NCI-H748 treated with DMSO at 0.1 percent for 48 hours (cell line): ENCODE data around the gene SEC11C.

Experiments
- DNase-seq: peaks from one replicate; lab custom pipeline; 2025; lab: John Stamatoyannopoulos, UW

The SEC11C gene

DNA sequence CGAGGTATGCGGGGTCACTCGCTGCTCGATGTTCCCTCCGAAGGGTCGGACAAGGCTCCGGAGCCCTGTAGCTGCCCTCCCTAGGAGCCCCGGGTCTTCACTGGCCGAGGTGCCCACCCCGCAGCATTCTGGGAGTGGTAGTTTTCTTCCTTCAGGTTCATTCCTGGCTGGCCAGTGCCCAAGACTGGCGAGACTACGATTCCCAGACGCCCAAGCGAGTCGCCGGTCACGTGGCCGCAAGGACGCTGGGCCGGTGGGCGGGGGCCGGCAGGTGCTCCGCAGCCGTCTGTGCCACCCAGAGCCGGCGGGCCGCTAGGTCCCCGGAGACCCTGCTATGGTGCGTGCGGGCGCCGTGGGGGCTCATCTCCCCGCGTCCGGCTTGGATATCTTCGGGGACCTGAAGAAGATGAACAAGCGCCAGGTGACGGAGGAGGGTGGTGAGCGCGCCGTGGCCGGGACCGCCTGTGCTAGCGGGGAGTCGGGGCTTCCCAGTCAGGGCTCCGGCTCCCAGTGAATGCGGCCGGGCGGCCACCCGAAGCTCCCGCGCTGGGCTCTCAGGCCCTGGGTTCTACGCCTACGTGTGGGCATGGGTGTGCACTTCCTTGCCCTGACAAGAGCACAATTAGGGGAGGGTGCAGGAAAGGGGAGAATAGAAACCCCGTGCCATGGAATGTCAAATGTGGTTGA is at the start of gene SEC11C:
TSS of gene SEC11C (plus strand) at position 270 of the 687 bp plus-strand sequence. CDS start at position 335, 65 bp downstream.
- DNase-seq = peak; percentile 98

DNA sequence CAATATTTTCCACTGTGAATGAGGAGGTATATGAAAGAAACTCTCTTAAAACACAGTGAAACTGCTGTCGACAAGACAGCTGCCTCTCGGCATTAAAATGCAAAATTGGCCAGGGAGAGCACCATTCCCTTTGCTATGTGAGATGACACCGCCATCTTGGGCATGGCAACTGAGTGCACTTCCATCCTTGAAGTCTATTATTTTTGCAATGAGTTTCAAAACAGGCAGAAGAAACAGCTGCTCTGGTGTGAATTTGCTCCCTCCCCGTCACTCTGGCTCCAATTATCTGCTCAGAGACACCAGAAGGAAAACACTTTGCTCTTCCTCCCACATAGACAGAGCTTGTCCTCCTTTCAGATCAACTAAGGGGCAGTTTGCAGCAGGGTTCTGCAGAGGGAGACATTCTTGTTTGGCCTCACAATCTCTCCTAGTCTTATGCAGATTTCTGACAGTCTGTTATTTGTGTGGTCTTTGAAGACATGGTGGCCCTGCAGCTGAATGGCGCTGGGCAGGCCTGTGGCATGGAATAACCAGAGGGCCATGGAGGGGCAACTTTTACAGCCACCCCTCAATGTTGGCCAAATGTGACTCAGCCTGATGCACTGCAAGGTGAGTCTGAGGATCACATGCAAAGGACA is 48.6 kb upstream of the SEC11C start:
- no peak for DNase-seq

DNA sequence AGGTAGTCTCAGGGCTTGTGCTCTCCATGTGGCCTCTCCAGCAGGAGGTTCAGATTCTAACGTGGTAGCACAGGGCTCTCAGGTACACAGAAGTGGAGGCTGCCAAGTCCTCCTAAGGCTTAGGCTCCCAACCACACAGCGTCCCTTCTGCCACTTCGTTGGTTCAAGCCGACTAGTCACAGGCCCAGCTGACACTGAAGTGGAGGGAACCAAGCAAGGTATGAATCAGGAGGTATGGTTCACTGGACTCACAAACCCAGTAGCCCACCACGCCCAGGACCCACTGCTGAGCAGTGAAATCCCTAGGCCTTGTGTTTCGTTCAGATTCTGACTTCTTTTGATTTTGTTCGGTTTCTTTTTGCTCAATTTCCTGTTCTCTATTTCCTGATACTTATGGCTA is 46.0 kb upstream of the SEC11C start:
- no peak for DNase-seq

DNA sequence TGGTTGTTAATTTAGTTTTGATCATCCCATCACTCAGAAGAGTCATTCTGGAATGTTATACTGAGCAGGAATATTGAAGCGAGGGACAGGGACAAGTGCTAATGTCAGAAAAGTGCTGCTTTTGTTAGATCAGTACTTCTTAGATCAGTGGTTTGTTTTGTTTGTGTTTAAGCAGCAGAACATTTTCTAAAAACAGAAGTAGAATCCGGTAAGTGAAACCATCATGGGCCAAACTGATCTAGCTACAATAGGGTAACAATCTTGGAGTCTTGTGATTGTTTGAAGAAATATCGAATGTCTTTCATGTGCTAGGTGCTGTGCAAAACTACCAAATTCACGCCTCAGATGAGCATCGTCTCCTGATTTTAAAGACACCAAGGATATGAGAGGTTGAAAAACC is 45.1 kb upstream of the SEC11C start:
- no peak for DNase-seq

DNA sequence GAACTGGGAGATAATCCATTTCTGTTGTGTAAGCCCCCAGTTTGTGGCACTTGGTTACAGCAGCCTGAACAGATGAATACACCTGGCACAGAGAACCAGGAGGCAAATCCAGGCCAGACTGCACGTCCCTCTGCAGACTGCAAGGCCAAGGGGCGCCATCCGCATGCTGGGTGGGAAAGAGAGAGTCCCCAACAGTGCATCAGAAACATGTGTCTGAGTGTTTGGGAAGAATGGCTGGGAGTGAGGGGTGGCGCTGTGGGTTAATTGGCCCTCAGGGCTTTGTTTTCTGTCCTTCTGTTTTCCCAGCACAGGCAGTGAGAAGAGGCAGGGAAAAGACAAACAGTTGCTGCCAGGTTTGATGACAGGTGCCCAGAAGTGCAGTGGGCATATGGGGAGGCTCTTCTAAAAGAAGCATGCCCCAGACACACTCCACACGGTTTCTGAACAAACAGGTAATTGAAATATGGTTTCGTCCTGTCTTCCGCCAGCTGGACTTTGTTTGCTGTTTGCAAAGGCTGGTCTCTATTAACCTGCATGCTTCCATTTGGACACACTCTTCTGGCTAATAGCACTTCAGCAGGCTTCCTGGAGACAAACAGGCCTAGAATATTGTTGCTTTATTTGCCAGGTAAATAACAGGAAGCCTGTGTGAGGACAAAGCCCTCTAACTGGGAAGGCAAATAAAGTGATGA is 43.4 kb upstream of the SEC11C start:
- DNase-seq = peak; percentile 99

DNA sequence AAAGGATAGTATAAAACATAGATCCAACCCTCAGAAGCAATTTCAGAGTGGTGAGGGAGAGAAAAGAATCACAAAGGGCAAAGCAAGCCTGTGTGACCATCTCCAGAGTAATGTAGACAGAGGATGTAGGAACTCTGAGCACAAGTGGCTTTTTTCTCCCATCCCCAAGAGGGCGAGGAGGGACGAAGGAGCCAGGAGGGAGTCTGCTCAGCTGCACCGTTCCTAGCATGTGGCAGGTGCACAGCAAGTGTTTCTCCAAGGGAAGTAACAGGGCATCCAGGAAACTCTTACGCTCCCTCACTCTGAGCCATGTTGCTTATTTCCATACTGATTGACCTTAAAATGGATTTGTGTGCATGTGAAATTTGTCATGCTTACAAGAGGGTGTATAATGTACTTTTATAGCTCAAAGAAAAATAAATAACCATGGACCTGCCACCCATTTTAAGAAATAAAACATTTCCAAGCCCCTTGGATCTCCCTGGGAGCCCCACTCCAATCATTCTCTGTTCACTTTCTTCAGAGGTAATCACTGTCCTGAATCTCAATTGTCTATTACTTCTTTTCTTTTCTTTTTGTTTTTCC is 37.8 kb upstream of the SEC11C start:
- DNase-seq = no peak

DNA sequence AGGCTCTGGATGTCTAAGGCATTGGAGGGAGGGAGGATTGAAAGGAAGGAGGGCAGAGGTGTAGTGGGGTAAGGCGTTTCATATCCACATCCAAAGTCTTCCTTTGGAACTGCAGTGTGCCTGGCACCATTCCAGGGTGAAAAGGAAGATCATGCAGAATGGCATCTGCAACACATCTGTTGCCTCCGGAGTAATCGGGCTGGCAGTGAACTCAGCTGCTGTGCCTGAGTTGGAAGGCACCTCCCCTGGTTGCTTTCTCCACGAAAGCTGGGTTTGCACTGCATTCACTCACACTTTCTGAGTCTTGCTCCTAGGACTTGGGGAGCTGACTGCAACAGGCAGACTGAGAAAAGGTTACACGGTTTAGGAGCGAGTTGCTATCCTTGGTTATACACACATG is 30.3 kb upstream of the SEC11C start:
- no peak for DNase-seq

DNA sequence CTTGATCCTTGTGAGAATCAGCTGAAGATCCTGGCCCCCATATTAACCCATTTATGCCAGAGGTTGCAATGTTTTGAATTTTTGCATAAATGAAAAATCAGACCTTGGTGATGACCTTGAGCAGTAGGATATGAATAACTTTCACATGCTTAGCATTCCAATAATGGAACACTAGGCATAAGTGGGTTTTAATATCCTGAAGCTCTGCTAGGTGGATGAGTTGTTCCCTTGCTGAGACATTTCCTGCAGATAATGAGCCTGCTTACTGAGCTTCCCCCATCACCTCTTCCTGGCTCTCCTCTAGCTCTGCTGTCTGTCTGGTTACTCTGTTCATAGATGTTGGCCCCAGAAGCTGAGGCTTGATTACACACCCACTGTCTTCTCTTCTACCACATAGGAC is 25.5 kb upstream of the SEC11C start:
- DNase-seq = no peak

DNA sequence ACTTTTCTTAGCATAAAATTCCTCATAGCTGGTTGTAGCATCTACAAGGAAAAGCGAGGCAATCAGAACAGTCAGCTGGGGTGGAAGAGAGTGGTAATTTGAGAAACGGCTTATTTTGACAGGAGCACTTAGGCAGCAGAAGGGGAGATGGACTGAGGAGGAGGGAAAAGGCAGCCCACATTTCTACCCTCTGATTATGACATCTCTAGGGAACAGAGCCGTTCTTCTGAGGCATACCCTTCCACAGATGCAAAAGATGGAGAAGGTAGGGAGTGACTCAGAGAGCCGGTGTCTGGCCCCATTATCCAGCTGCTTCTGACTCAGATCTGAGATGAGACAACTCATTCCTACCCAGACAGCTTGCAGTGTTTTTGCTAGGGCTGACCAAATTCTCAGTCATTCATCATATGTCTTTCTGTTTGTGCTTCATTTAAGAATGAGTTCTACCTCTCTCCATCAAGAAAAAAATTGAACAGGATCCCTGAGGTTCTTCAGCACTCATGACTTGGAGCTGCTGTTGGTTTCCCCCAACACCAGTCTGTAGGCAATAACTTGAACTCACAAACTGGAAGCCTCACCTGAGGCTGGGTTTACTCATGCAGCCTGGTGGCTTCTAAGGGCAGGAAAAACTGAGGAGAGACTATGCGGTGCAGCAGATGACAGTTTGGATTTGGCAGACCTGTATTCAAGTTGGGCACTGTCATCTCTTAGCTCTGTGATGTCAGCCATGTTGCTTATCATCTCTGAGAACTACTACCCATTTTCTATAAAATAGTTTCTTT is 15.9 kb upstream of the SEC11C start:
- no peak for DNase-seq

DNA sequence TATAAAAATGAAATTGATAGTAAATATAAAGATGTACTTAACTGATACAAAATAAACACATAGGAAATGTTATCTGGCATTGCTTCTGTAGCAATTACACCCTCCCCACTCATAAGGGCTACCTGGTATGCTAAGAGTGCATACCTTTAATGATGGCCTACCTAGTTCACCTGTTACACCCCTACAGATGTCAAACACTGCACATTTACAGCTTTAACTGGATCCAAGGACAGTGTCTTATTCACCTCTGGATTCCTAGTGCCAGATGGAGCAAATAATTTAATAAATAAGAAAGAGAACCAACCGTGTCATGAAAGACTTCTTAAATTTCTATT is 15.3 kb upstream of the SEC11C start:
- DNase-seq = no peak

DNA sequence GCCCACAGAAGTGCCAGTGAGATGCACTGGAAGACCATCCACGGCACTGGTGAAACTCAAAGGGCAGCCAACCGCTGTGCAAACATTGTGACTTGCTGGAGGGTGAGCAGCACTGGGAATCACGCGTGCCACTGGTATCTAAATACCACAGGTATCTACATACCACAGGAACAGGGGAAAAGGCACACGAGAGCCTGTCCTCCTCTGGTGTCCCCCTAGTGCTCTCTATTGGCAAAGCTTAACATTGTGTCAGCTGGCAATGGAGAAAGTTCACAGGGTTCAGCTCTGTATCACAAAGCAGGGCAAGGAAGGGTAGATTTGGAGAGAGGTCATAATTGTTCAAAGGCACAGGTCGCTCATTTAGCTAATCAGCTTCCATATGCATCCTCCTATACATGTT is 12.6 kb upstream of the SEC11C start:
- no peak for DNase-seq

DNA sequence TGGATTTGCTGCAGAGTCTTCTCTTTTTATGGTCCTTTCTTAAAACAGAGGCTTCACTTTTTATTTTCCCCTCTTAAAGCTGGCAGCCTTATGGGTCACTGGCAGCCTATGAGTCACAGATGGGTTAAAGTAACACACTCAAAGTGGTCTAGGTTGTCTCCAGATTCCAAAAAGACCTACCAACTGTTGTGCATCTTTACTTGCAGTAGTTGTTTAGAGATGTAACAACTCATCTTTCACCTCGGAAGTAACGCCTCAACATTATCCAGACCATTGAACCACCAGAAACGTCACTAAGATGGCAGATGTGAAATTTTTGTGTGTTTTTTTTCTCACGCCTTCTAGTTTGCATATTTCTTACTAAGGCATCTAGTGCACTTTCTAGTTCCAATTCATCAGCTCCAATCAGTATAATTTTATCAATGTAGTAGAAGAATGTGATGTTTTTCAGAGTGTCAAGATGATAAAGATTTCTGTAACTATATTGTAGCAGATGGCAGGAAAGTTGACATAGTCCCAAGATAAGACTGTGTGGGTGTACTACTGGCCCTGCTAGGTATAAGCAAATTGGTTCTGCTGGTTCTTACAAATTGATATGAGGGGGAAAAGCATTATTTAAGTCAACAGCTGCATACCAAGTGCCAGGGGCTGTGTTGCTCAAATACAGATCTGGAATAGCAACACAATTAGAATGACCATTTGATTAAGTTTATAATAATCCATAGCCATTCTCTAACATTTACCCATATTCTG is 9.6 kb upstream of the SEC11C start:
- DNase-seq = no peak

DNA sequence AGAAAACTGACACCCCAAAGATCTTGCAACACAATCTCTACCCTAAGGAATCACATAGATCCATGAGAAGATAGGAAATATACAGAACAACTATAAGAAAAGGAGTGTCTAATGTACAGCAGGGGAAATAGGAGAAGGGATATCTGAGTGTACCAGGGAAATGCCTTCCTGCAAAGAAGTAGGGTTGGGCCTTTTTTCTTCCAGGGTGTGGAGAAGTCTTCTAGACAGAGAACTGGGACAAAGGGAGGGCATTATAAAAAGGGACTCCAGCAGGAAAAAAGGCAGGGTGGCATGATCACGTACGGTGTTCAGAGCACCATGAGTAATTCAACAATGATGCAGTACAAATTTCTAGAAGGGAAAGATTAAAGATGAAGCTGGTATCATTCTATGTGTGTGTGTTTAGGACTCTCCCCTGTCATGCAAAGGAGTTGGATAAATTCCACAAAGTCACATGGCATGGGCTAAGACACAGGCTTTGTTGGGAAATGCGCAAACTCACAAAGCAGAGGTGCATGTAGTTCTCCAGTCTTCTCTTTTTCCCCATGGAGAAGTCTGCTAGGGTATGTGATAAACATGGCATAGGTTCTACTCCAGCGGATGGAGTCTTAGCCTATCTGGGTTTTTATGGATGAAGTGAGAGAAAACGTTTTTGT is 6.7 kb upstream of the SEC11C start:
- DNase-seq = no peak

DNA sequence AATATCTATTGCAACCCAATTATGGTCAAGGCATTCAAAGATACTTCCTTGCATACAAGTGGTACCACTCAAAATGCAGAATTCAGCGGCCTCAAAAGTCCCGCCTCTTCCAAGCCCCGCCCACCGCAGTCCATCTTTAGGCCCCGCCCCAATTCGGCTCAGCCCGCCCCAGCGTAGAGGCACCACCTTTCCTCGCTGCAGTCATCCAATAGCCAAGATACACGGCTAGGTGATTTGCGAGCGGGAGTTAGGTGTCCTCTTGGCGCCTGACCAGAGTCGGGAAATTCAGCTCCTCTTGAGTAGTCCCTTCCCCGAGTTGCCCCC is 431 bp upstream of the SEC11C start:
- DNase-seq = peak; percentile 98

DNA sequence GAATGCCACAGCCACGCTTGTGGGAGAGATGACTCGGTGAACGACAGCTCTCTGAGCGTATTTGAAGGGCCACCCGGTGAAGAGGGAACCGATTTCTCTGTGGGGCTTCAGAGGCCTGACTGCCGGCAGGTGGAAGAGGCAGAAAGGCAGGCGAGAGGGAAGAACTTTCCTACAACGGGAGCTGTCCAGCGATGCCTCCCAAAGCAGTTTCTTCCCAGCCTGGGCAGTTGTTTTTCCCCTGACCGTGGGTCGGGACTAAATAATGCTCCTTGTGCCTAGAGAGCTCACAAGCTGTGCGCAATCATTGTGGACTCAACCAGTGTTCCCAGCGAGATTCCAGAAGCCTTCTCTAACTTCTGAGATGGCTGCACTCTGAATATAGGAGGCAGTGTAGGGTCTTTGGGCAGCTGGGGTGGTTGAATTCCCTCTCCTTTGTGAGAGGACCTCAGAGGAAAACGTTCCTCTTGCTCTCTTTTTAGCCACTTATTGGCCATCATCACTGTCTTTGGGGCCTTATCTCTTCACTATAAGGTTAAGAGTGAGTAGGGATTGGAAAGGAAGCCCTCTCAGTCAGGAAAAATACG is 710 bp downstream of the SEC11C start:
- peak; percentile 49 for DNase-seq

DNA sequence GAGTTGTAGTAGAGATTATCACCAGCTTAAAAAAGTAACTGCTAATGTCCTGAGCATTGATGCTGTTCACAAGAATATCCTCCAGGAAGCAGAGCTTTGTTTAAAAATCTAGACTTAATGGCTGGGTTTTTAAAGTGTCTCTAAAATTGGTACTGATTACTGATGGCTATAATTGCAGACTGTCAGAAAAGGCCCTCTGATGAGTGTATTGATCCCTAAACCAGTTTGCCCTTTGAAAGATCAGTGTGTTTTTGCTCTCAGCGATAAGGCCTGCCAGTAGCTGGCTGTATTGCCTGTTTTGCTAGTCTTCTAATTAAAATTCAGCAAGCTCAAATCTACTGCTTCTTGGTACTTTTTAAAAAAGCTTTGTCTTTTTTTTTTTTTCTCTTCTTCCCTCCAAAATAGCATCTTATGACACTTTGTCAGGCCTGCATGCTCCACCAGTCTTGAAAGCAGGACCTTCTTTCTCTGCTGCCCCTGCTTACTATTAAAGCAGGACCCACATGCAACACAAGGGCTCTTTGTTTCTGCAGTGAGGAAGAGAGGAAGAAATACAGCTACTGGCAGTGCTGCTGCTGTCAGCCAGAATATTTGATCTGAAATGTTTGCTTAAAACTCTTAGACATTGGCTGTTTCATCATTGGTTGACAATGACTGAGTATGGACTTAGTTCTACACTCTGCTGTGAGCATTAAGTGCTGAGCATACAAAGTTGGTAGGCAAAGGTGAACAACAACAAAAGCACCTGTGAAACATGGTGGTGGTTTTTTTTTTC is 1.8 kb downstream of the SEC11C start:
- DNase-seq = peak; percentile 90

DNA sequence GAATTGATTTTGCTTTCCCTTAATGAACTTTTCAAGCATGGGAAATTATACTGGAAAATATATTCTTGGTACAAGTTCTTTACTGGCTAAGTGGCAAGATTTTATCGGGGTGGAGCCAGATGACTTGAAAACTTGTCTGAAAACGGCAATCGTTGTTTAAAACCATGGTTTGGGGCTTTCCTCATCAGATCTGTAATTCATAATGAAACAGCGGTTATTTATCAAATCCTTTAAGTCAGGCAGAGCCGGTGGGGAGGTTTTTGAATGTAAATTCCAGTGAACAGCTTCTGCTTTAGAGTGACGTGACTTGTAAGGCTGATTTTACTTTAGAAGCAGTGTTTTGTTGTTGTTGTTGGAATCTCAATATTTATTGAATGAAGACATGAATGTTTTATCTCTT is 2.6 kb downstream of the SEC11C start:
- no peak for DNase-seq

DNA sequence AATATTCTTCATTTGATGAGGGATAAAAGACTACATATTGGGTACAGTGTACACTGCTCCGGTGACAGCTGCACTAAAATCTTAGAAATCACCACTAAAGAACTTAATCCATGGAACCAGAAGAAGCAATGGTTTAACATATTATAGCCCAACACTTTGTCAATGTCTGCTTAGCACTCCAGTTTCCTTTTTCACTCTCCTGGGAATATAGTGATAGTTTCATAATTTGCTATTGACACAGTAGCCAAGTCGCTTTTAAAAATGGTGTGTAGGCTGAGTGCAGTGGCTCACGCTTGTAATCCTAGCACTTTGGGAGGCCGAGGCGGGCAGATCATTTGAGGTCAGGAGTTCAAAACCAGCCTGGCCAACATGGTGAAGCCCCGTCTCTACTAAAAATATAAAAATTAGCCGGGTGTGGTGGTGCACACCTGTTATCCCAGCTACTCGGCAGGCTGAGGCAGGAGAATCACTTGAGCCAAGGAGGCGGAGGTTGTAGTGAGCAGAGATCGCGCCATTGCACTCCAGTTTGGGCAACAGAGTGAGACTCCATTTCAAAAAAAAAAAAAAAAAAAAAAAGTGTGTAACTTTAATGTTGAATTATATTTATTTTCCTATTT is 3.2 kb downstream of the SEC11C start:
- DNase-seq = peak; percentile 19

DNA sequence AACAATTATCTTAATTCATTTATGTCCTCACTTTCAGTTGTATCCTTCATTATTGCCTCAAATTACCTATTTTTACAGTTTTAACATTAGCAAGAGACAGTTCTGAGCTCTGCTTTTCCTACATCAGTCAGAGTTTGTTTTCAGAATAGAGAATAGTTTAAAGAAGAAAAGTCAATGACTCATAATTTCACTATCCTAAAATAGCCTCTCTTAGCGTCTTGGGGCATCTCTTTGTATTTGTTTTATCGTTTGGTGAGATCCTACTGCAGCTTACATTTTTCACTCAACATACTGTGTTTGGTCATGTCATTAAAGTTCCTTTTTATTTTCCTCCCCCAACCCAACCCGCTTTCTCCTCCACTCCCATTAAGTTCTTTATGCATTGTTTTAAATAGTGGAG is 3.8 kb downstream of the SEC11C start:
- no peak for DNase-seq

DNA sequence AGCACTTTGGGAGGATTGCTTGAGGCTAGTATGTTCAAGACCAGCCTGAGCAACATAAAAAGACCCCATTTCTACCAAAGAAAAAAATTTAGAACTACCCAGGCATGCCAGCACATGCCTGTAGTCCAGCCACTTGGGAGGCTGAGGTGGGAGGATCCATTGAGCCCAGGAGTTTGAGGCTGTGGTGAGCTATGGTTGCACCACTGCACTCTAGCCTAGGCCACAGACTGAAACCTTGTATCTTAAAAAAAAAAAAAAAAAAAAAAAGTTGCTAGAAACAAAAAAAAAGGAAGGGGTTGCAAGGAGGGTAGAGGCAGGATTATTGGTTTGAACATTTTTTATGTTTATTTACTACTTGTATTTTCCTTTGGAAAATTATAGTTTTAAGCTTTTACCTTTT is 4.8 kb downstream of the SEC11C start:
- no peak for DNase-seq
